Muscle layer of duodenum (tissue), 2 donors: ENCODE results near the gene SMIM14.

Experiments used
- H3K27ac ChIP-seq: one replicate; pipeline ENCODE4 v1.7.0; 2013; ENCODE audit warnings: mild to moderate bottlenecking, low read length
- H3K27me3 ChIP-seq: one replicate; pipeline ENCODE4 v1.7.0; 2013; ENCODE audit warnings: low read depth, mild to moderate bottlenecking, control low read depth, low read length
- H3K36me3 ChIP-seq, 2 donors: one replicate each; pipeline ENCODE4 v1.7.0; 2013; ENCODE audit warnings: low read length in 2 of 2, control low read depth in 1 of 2, mild to moderate bottlenecking in 1 of 2; ENCODE audit not compliant: insufficient read depth in 2 of 2, control insufficient read depth in 1 of 2
- H3K4me1 ChIP-seq, 2 donors: one replicate each; pipeline ENCODE4 v1.7.0; 2013; ENCODE audit warnings: low read length in 2 of 2, mild to moderate bottlenecking in 2 of 2, control low read depth in 1 of 2, moderate library complexity in 1 of 2; ENCODE audit not compliant: insufficient read depth in 2 of 2, control insufficient read depth in 1 of 2
- H3K4me3 ChIP-seq, 2 donors: one replicate each; pipeline ENCODE4 v1.7.0; 2013; ENCODE audit warnings: low read length in 2 of 2, low read depth in 1 of 2, mild to moderate bottlenecking in 1 of 2
- H3K9me3 ChIP-seq, 2 donors: one replicate each; pipeline ENCODE4 v1.7.0; 2013; ENCODE audit warnings: low read length in 2 of 2, control low read depth in 1 of 2, mild to moderate bottlenecking in 1 of 2; ENCODE audit not compliant: control insufficient read depth in 1 of 2
- donor health status: healthy.

Gene SMIM14

GRCh38 chr4:39528061-39528465, 110.6 kb downstream of the SMIM14 start:
- Histone ChIP-seq H3K4me1 (peaks cover 0 to 6% of the 10 kb centered on the region in 2 donors), H3K36me3 (peaks cover 3 to 4% of the 10 kb centered on the region in 2 donors), H3K9me3 (no peaks in the 10 kb centered on the region), H3K27ac (peak overlapping the region; percentile 93), H3K27me3 (no peaks in the 10 kb centered on the region), H3K4me3 (peak overlapping the region; percentile 88 to 98)

DNA sequence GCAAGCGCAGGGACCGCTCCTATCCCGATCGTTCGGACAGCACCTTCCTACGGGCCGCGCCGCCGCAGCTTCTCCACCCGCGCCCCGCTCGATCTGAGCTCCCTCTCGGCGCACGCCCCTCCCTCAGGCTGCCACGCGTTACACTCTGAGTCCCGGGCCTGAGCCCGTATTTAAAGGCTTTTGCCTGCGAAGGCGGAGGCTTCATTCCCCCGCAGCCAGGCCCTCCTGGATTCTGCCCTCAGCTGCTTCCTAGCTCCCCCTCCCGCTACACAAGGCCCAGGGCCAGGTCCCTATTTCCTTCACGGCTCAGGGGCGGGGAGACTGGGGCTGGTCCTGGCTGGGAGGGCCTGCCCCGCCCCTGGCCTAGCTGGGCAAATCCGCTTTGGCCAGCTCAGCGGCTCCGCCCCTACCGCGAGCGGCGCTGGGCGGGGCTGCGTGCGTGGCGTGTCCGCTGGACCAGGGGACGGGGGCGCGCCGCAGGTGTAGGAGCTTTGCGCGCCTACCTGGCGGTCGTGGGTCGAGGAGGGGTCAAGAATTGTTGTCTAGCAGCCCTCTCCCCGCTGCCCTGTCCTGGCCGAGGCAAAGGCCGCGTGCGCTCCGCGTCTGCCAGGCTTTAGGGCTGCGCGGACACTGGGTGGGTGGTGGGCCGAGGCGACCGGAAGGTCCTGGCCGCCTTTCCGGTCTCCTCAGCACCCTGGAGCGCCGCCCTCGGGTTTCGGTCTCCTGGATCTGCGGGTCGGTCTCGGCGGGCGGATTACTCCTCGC, 111.2 kb downstream of the SMIM14 start, which contains the start of gene UGDH:
TSS of gene UGDH (minus strand) at position 144 of the 765 bp plus-strand sequence. CDS start 5,927 bp downstream, outside the sequence.
- peak within 1 kb of the TSS; percentile 88 to 98 for H3K4me3 ChIP-seq

GRCh38 chr4:39526765-39527295, 111.8 kb downstream of the SMIM14 start:
- Histone ChIP-seq H3K9me3 (no peaks in the 10 kb centered on the region), H3K4me3 (peak overlapping the region; percentile 88 to 98), H3K27ac (peak overlapping the region; percentile 93), H3K27me3 (no peaks in the 10 kb centered on the region), H3K36me3 (peaks cover 0 to 4% of the 10 kb centered on the region in 2 donors), H3K4me1 (peaks cover 0 to 6% of the 10 kb centered on the region in 2 donors)

More for the DNA sequence above, 111.2 kb downstream of the SMIM14 start, which contains the start of gene UGDH:
- no peaks in the 10 kb centered on the region for H3K27me3 ChIP-seq
- H3K4me1 ChIP-seq: peaks cover 0 to 6% of the 10 kb centered on the region in 2 donors
- H3K9me3 ChIP-seq: no peaks in the 10 kb centered on the region
- peak within 1 kb of the TSS; percentile 93 for H3K27ac ChIP-seq
- peaks cover 2 to 4% of the 10 kb centered on the region in 2 donors for H3K36me3 ChIP-seq

- Histone ChIP-seq H3K27me3 (no peaks in the 10 kb centered on the region), H3K4me1 (peaks cover 0 to 6% of the 10 kb centered on the region in 2 donors), H3K27ac (peak overlapping the region; percentile 93), H3K9me3 (no peaks in the 10 kb centered on the region), H3K4me3 (peak overlapping the region; percentile 88 to 98), H3K36me3 (peaks cover 0 to 4% of the 10 kb centered on the region in 2 donors)
These were observed 112.6 kb downstream of the SMIM14 start for GRCh38 chr4:39525822-39526690.

- H3K4me3 ChIP-seq: no peak overlapping the region
These were observed 114.3 kb downstream of the SMIM14 start for GRCh38 chr4:39524161-39524957.

GRCh38 chr4:39522068-39522467, 116.6 kb downstream of the SMIM14 start:
- Histone ChIP-seq H3K4me3 (no peak overlapping the region), H3K27ac (no peak overlapping the region), H3K4me1 (no peaks in the 10 kb centered on the region), H3K36me3 (peaks cover 6 to 10% of the 10 kb centered on the region in 2 donors), H3K9me3 (no peaks in the 10 kb centered on the region), H3K27me3 (no peaks in the 10 kb centered on the region)

More at GRCh38 chr4:39524161-39524957, 114.3 kb downstream of the SMIM14 start:
- no peak overlapping the region for H3K27ac ChIP-seq
- peaks cover 0 to 6% of the 10 kb centered on the region in 2 donors for H3K4me1 ChIP-seq
- H3K36me3 ChIP-seq: peaks cover 6 to 10% of the 10 kb centered on the region in 2 donors
- no peaks in the 10 kb centered on the region for H3K9me3 ChIP-seq
- no peaks in the 10 kb centered on the region for H3K27me3 ChIP-seq

- no peak overlapping the region for H3K4me3 ChIP-seq
- H3K9me3 ChIP-seq: no peaks in the 10 kb centered on the region
- no peaks in the 10 kb centered on the region for H3K4me1 ChIP-seq
- peaks cover 7 to 9% of the 10 kb centered on the region in 2 donors for H3K36me3 ChIP-seq
- H3K27ac ChIP-seq: no peak overlapping the region
- H3K27me3 ChIP-seq: no peaks in the 10 kb centered on the region
These were observed 117.3 kb downstream of the SMIM14 start for GRCh38 chr4:39521253-39521919.

GRCh38 chr4:39518484-39518883, 120.2 kb downstream of the SMIM14 start:
- Histone ChIP-seq H3K36me3 (peaks cover 10 to 12% of the 10 kb centered on the region in 2 donors), H3K4me3 (no peak overlapping the region), H3K27me3 (no peaks in the 10 kb centered on the region), H3K4me1 (no peaks in the 10 kb centered on the region), H3K9me3 (no peaks in the 10 kb centered on the region), H3K27ac (no peak overlapping the region)

DNA sequence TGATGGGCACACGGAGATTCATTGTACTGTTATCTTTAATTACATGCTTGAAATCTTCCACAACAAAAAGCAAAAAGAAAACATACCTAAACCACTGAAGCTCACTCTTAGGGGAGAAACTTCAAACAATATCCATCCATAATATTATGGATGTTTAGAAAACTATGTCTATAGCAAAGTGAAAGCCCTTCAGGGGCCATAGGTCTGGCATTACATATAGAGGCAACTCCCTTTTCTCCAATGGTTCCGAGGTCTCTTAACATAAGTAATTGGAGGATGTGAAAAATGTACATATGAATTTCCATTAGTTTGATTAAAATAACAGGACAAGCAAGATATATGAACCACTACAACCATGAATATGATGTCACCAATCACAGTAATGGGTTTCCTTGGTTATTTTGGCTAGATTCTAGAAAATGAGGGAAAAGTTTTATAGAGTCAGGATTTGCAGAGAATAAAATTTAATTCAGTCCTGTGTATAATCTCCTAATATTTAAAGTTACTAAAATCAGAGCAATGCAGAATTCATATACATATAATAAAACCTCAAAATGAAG, 122.2 kb downstream of the SMIM14 start:
- H3K9me3 ChIP-seq: no peaks in the 10 kb centered on the region
- no peaks in the 10 kb centered on the region for H3K4me1 ChIP-seq
- no peak overlapping the region for H3K27ac ChIP-seq
- H3K4me3 ChIP-seq: no peak overlapping the region
- H3K27me3 ChIP-seq: no peaks in the 10 kb centered on the region
- peaks cover 15 to 20% of the 10 kb centered on the region in 2 donors for H3K36me3 ChIP-seq
